HEK293 (cell line): Measurements from ENCODE around the gene ANKRD61.
A peak's percentile ranks its signal among the peaks of the same experiment; 100 is the strongest.

ENCODE experiments used
- BCL6B ChIP-seq: fragments of 450-650 bp; formaldehyde crosslinking; IDR thresholded peaks from 2 replicates; pipeline ENCODE4 v1.5.1; 2017; ENCODE audit warnings: missing biosample characterization, missing genetic modification characterization
- CTCF ChIP-seq: fragments of 450-650 bp; formaldehyde crosslinking; IDR thresholded peaks from 2 replicates; pipeline ENCODE4 v1.5.1; 2016; ENCODE audit warnings: missing biosample characterization, missing genetic modification characterization
- INSM2 ChIP-seq: fragments of 450-650 bp; formaldehyde crosslinking; IDR thresholded peaks from 2 replicates; pipeline ENCODE4 v1.5.1; 2016; ENCODE audit warnings: missing biosample characterization, missing genetic modification characterization
- KLF1 ChIP-seq: fragments of 450-650 bp; formaldehyde crosslinking; IDR thresholded peaks from 2 replicates; pipeline ENCODE4 v1.5.1; 2016; ENCODE audit warnings: missing biosample characterization, missing genetic modification characterization
- KLF17 ChIP-seq: fragments of 450-650 bp; formaldehyde crosslinking; IDR thresholded peaks from 2 replicates; pipeline ENCODE4 v1.5.1; 2016; ENCODE audit warnings: missing biosample characterization, missing genetic modification characterization
- OSR2 ChIP-seq: fragments of 450-650 bp; formaldehyde crosslinking; IDR thresholded peaks from 2 replicates; pipeline ENCODE4 v1.5.1; 2016; ENCODE audit warnings: missing biosample characterization, missing genetic modification characterization
- PRDM6 ChIP-seq: fragments of 450-650 bp; formaldehyde crosslinking; IDR thresholded peaks from 2 replicates; pipeline ENCODE4 v1.5.1; 2017; ENCODE audit warnings: missing biosample characterization, missing genetic modification characterization
- SCRT2 ChIP-seq: fragments of 450-650 bp; formaldehyde crosslinking; IDR thresholded peaks from 2 replicates; pipeline ENCODE4 v1.5.1; 2016; ENCODE audit warnings: missing biosample characterization, missing genetic modification characterization
- TRIM28 ChIP-seq: IDR thresholded peaks from 2 replicates; pipeline ENCODE4 v1.6.1; 2011; ENCODE audit warnings: low read length, control low read depth, borderline replicate concordance
- YY2 ChIP-seq: fragments of 450-650 bp; formaldehyde crosslinking; IDR thresholded peaks from 2 replicates; pipeline ENCODE4 v1.5.1; 2016; ENCODE audit warnings: missing biosample characterization, missing genetic modification characterization
- ZBTB20 ChIP-seq: fragments of 450-650 bp; formaldehyde crosslinking; IDR thresholded peaks from 2 replicates; pipeline ENCODE4 v1.5.1; 2016; ENCODE audit warnings: missing biosample characterization, missing genetic modification characterization
- ZFHX2 ChIP-seq: fragments of 450-650 bp; formaldehyde crosslinking; conservative IDR thresholded peaks from 2 replicates; pipeline ENCODE4 v1.5.1; 2016; ENCODE audit warnings: missing biosample characterization, missing genetic modification characterization
- ZNF10 ChIP-seq: fragments of 450-650 bp; formaldehyde crosslinking; IDR thresholded peaks from 2 replicates; pipeline ENCODE4 v1.5.1; 2017; ENCODE audit warnings: missing biosample characterization, missing genetic modification characterization
- ZNF140 ChIP-seq: fragments of 450-650 bp; formaldehyde crosslinking; IDR thresholded peaks from 2 replicates; pipeline ENCODE4 v1.5.1; 2016; ENCODE audit warnings: missing biosample characterization, missing genetic modification characterization
- ZNF169 ChIP-seq: fragments of 450-650 bp; formaldehyde crosslinking; IDR thresholded peaks from 2 replicates; pipeline ENCODE4 v1.5.1; 2016; ENCODE audit warnings: missing biosample characterization, missing genetic modification characterization
- ZNF175 ChIP-seq: fragments of 450-650 bp; formaldehyde crosslinking; IDR thresholded peaks from 2 replicates; pipeline ENCODE4 v1.5.1; 2016; ENCODE audit warnings: missing biosample characterization, missing genetic modification characterization
- ZNF239 ChIP-seq: fragments of 450-650 bp; formaldehyde crosslinking; IDR thresholded peaks from 2 replicates; pipeline ENCODE4 v1.5.1; 2016; ENCODE audit warnings: missing biosample characterization, missing genetic modification characterization
- ZNF335 ChIP-seq: fragments of 450-650 bp; formaldehyde crosslinking; conservative IDR thresholded peaks from 2 replicates; pipeline ENCODE4 v1.5.1; 2016; ENCODE audit warnings: missing biosample characterization, missing genetic modification characterization
- ZNF426 ChIP-seq: fragments of 450-650 bp; formaldehyde crosslinking; IDR thresholded peaks from 2 replicates; pipeline ENCODE4 v1.5.1; 2017; ENCODE audit warnings: missing biosample characterization, missing genetic modification characterization, mild to moderate bottlenecking, inconsistent platforms, moderate library complexity
- ZNF558 ChIP-seq: fragments of 450-650 bp; formaldehyde crosslinking; IDR thresholded peaks from 2 replicates; pipeline ENCODE4 v1.5.1; 2016; ENCODE audit warnings: missing biosample characterization, missing genetic modification characterization
- ZNF639 ChIP-seq: fragments of 450-650 bp; formaldehyde crosslinking; IDR thresholded peaks from 2 replicates; pipeline ENCODE4 v1.5.1; 2016; ENCODE audit warnings: missing biosample characterization, missing genetic modification characterization
- ZNF677 ChIP-seq: fragments of 450-650 bp; IDR thresholded peaks from 2 replicates; pipeline ENCODE4 v1.5.0; 2018; ENCODE audit warnings: missing biosample characterization, mild to moderate bottlenecking, missing genetic modification characterization, moderate library complexity
- ZNF692 ChIP-seq: fragments of 450-650 bp; formaldehyde crosslinking; IDR thresholded peaks from 2 replicates; pipeline ENCODE4 v1.5.1; 2016; ENCODE audit warnings: missing biosample characterization, missing genetic modification characterization
- ZSCAN23 ChIP-seq: fragments of 450-650 bp; formaldehyde crosslinking; IDR thresholded peaks from 2 replicates; pipeline ENCODE4 v1.5.1; 2016; ENCODE audit warnings: missing biosample characterization, missing genetic modification characterization
- ZSCAN30 ChIP-seq: fragments of 450-650 bp; IDR thresholded peaks from 2 replicates; pipeline ENCODE4 v1.5.1; 2018; ENCODE audit warnings: missing biosample characterization, mild to moderate bottlenecking, missing genetic modification characterization, moderate library complexity
- TF ChIP-seq, protein P1 (sequence below): fragments of 450-650 bp; IDR thresholded peaks from 2 replicates; pipeline ENCODE4 v1.5.1; 2018; ENCODE audit warnings: missing biosample characterization, mild to moderate bottlenecking, missing genetic modification characterization

The ANKRD61 gene

DNA sequence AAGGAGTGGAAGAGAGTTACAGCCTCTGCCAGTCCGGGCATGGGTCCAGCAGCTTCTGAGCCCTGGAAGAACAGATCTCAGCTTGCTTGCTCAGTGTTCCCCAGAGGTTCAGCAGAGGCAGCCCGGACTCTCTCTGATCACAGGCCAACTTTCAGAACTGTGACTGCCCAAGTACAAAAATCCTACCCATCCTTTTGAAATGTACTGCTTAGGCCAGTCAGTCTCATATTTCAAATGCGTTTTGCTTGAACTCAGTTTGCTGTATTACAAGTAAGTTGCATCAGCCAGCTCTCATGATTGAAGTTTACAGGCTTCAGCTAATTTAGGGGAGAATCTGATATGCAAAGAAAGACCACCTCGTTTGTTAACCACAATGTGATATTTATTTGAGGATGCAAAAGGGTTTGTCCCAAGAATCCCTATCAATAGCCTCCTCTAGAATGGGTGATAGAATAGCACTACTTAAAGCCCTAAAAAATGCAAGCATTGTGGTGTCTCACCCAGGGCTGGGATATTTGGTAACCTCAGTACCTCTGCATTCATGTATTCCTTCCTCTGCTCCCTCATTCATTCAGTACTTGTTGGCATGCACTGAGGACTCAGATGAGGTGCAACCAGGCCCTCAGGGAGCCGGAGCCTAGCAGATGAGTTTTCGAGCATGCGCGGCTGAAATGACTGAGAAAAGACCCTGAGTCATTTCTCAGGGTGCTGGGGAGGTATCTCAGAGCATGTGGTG lies 15.1 kb upstream of the ANKRD61 start (continued):
- TF ChIP-seq CTCF (tag by site-specific recombination) (no peak), ZNF140 (no peak), ZNF335 (0 out of 2 replicates have a peak, but pooled peaks have one; percentile 20), ZNF558 (0 out of 2 replicates have a peak, but pooled peaks have one; percentile 35), ZFHX2 (tag by site-specific recombination) (no peak), INSM2 (tag by site-specific recombination) (no peak), KLF17 (tag by site-specific recombination) (no peak), ZNF10 (tag by site-specific recombination) (no peak), ZSCAN30 (tag by site-specific recombination) (peak; percentile 58), SCRT2 (tag by site-specific recombination) (peak; percentile 63; the same call in 1 of the 2 replicates), OSR2 (tag by site-specific recombination) (peak; percentile 57), ZBTB20 (tag by site-specific recombination) (0 out of 2 replicates have a peak, but pooled peaks have one; percentile 24), TRIM28 (peak; percentile 42; the same call in 1 of the 2 replicates), ZSCAN23 (tag by site-specific recombination) (no peak), ZNF169 (tag by site-specific recombination) (no peak), ZNF426 (tag by site-specific recombination) (no peak), ZNF239 (tag by site-specific recombination) (no peak), PRDM6 (tag by site-specific recombination) (peak; percentile 87), ZNF677 (tag by site-specific recombination) (no peak), BCL6B (tag by site-specific recombination) (no peak), ZNF639 (no peak), KLF1 (tag by site-specific recombination) (no peak), ZNF692 (peak; percentile 70), ZNF175 (tag by site-specific recombination) (no peak), YY2 (tag by site-specific recombination) (no peak)
- TF ChIP-seq, protein P1, sequence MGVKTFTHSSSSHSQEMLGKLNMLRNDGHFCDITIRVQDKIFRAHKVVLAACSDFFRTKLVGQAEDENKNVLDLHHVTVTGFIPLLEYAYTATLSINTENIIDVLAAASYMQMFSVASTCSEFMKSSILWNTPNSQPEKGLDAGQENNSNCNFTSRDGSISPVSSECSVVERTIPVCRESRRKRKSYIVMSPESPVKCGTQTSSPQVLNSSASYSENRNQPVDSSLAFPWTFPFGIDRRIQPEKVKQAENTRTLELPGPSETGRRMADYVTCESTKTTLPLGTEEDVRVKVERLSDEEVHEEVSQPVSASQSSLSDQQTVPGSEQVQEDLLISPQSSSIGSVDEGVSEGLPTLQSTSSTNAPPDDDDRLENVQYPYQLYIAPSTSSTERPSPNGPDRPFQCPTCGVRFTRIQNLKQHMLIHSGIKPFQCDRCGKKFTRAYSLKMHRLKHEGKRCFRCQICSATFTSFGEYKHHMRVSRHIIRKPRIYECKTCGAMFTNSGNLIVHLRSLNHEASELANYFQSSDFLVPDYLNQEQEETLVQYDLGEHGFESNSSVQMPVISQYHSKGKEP (tag by site-specific recombination), result peak; percentile 42; the same call in 1 of the 2 replicates
